Stimulated activated CD4-positive, alpha-beta T cell treated with anti-CD3 and anti-CD28 coated beads, TNF-alpha, amount 100 ng/mL, for 48 hours (primary cell): ENCODE data around the gene DROSHA.
A peak's percentile ranks its signal among the peaks of the same experiment; 100 is the strongest.
"Not testable (repeated sequence)": the region's sequence is repeated elsewhere in the genome, so short reads cannot be mapped to it uniquely, and the experiment has no call there.

ENCODE experiments used
- DNase-seq, 3 donors: peaks; one replicate each; pipeline ENCODE4 v3.0.0-alpha.2; 2020; ENCODE audit warnings: low read depth in 3 of 3

Gene DROSHA

DNA sequence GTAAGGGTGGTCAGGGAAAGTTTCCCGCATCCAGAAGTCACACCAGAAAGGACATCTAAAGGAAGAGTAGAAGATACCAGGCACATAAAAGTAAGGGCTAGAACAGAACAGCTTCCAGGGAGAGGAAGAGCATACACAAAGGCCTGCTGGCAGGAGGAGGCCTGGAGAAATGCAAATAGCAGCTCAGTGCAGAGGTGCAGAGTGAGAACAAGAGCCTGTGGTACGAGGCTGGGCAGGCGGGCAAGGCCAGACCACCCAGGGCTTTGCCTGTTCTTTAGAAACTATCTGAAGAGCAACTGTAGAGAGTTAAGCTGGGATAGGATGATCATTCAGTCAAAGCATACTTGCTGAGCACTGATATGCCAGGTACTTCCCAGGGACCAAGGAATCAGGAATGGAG, 115.3 kb downstream of the DROSHA start:
- DNase-seq = no peak

DNA sequence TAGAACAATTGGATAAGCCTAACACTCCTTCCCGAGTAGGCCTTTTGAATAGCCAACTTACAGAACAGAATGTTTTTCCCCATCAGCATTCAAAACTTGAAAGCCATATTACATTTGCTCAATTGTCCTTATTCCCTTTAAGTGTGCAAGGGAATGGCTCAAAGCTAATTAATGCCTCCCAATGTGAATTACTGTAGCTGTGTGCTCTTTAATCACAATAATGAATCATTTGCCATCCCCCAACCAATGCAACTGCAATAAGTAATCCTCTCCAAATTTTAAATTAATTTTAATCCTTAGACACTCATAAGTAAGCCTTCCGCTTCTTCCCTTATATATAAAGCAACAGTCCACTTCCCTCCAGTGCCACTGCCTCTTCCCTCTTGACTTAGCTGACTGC, 115.9 kb downstream of the DROSHA start:
- DNase-seq = no peak

- DNase-seq = no peak
These were observed 116.6 kb downstream of the DROSHA start for GRCh38 chr5:31415009-31415923.

DNA sequence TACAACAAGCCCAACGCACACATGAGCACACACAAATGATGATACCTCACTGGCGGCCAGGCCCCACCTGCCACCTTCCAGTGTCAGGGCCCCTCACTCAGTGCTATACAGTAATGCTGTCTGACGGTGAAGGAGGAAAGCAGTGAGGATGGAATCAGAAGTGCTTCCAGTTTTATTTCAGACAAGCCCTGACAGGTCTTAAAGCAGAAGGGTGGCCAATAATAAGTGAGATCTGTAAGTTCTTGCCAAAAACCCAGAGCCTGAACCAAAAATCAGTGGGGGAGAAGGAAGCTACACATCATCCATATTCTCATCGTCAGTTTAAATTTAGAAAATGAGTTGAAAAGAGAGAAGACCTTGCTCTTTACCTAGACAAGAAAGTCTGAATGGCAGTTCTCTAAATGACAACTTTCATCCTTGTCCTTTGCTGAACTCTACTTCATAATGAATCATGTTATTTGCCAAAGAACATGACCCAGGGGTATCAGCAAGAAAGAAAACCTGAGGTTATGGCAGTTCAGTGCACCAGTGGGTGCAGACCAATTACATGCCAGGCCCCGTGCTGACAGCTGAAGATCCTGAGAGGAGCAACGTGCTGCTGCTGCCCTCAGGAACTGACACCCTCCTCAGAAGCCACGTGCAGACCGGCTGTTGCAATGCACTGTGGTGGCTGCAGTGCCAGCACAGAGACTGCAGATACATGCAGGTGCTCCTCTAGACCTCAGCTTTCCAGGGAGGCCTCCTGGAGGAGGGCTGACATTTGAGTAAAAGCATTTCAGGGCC, 118.7 kb downstream of the DROSHA start:
- peak in 1 of 3 donors; percentile 4 for DNase-seq

DNA sequence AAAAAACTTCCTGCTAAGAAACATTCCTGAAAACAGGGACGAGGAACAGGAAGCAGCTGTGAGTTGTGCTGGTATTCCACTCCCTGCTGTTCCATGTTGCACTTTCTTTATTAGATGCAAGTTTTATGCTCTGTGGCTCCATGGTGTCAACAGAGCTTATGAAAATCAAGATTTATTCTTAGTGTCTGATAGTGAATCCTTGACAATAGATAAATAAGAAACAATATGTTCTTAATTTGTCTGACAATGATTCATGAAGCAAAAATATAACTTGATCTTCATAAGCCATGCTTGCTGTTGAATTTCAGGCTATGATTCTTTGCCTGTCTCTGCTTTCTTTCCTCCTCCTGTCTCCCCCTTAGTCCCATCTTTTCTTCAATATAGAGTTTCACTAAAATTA, 119.6 kb downstream of the DROSHA start:
- no peak for DNase-seq

- DNase-seq = no peak
These were observed 121.8 kb downstream of the DROSHA start for GRCh38 chr5:31410089-31410488.

DNA sequence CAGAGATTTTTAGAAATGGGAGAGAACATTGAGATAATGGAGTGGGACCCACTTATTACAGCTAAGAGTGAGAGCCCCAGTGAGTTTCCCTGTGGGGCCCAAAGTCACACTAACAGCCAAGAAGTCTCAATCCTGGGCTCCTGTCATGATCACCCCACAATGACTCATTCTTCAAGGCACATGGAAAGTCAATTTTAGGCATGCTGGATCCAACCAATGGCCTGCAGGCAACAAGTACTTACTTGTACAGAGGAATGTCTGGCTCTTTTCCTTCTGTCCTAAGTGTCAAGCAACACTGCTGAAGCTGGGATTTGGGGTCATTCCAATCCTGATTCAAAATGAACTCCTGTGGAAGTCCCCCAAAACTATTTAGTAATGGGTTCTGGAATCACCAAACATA, 123.1 kb downstream of the DROSHA start:
- DNase-seq = no peak

- DNase-seq = no peak
These were observed 123.8 kb downstream of the DROSHA start for GRCh38 chr5:31407921-31408693.

DNA sequence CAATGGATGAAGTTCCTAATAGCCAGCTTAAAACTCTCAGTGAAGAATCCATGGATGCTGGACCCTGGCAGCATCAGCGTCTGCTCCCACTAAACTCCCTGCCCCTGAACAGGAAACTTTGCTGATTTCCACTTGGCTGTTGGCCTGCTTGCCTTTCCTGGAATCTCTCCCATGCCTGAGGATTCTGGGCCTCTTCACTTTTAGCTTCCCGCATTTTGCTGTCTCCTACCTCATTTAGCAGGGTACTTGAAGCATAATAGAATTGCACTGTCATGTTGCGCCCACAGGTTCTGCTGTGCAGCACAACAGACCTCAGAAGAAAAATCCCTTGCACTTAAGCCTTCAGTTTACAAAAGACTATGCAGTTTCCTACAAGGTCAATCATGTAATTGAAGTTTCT, 127.6 kb downstream of the DROSHA start:
- DNase-seq = no peak

DNA sequence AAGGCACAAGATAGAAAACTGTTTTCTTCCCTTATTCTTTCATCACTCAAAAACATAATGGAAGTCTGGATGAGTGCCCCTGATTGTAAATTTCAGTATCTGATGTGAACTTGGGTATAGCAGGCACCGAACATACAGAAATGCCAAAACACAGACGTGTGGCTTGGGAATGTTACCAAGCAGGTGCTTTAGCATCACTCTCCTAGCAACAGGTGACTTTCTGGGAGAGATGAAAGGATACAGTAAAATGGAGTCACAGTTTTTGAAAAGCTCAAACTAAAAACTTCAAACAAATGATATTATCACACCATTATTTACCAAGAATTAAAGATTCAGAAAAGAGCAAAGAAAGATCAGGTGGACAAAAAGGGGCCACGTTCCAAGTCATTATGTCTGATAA, 130.2 kb downstream of the DROSHA start:
- DNase-seq = no peak

DNA sequence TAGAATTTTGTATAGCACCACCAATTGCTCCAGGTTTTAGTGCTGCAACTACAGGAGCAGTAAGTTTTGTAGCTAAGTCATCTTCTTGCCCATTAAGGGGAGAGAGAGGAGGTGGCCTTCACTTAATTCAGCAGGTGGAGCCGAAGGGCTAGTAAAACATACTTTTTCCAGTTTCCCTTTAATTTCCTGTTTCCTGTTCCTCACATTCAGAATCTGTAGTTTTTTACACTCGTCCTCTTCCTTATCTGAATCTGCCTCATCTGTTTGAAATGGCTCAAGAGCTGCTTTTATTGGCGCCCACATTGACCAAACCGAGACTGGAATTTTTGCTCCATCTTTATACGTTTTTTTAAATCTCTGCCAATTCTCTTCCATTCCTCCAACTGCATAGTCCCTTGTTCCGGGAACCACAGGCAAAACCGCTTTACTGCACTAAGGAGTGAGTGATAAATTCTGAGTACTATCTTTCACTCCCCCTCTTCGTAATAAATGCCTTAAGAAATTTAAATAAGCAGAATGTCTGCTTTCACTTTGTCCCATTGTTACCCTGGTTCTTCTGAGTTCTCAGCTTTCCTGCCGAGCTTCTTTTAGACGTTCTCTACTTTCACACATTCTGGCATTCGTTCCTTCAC, 133.9 kb downstream of the DROSHA start:
- DNase-seq = no peak

GRCh38 chr5:31396611-31397295, 135.1 kb downstream of the DROSHA start:
- DNase-seq = no peak

DNA sequence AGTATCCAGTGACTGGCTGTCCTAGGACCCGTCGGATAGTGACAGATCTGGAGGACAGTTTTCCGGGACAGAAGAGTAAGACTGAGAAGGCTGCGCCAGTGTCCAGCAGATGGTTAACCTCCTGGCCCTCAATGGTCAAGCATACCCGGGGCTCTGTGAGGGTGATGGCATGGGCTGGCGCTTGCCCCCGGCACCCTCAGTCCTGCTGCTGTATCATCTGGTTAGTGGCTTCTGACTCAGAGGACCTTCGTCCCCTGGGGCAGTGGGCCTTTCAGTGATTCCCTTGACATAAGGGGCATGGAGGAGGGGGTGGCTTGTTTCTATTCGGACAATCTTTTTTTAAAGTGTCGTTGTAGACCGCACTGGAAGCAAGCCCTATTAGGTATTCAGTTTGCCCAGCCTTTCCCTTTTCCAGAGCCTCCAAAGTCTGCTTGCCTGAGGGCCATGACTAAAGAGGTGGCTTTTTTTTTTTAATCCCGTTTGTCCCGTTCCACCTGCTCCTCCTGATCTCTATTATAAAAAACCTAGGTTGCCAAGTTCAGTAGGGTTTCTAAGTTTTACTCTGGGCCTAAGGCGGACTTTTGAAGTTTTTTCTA, 136.3 kb downstream of the DROSHA start:
- DNase-seq = not testable (repeated sequence)

- DNase-seq = no peak
These were observed 138.8 kb downstream of the DROSHA start for GRCh38 chr5:31393126-31393525.

- DNase-seq = no peak
These were observed 139.8 kb downstream of the DROSHA start for GRCh38 chr5:31392061-31392460.

DNA sequence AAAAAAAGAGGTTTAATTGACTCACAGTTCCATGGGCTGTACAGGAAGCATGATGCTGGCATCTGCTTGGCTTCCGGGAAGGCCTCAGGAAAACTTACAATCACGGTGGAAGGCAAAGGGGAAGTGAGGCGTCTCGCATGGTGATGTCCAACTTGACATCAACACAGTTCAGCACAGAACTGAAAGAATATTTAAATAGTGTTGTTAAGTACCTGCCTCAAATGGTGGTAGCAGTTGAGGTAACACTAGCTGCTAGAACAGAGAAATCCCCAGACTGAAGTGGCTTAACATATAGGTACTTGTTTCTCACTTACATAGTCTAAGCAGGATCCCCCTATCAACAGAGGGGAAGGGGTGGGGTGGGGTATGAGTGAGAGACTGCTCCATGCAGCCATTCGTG, 141.6 kb downstream of the DROSHA start:
- no peak for DNase-seq

GRCh38 chr5:31385774-31386537, 145.9 kb downstream of the DROSHA start:
- no peak for DNase-seq

DNA sequence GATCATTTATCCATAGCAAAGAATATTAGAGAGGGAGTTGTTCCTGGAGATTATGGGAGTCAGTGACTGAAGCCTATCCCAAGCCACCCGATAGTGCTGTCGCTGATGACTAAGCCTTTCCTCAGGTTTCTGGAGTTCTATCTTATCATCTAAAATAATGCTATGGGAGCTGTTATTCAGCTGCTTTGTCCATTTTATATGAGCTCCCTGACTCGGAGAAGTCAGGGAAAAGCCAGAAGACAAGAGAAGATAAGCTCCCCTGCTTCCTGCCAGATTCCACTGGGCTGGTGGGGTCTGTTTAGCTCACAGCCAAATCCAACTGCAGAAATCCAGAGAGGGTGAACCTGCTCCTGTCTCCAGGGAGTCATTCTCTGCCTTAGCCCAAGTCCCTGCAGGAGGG, 148.2 kb downstream of the DROSHA start:
- no peak for DNase-seq

- no peak for DNase-seq
These were observed 149.6 kb downstream of the DROSHA start for GRCh38 chr5:31382051-31382878.
